Measurements from ENCODE around the gene DOCK1.

DOCK1 gene

DNA sequence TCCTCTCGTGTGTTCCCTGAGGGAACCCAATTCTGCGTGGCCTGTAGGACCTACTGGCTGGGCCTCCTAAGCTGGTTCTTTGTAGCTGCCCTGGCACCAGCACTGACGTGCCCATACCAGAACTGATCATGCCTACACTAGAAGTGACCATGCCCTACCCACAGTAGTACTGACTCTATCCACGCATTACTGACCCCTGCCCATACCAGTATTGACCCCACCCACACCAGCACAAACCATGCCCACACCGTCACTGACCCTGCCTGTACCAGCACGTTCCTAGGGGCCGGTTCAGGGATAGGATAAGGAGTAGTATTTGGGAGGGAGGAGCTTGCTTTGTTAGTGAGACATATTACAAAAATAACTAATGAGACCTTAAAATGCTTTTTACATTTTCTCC is 88.0 kb downstream of the DOCK1 start:
- no peak overlapping the region for H3K27ac ChIP-seq
- TF ChIP-seq, protein P1, sequence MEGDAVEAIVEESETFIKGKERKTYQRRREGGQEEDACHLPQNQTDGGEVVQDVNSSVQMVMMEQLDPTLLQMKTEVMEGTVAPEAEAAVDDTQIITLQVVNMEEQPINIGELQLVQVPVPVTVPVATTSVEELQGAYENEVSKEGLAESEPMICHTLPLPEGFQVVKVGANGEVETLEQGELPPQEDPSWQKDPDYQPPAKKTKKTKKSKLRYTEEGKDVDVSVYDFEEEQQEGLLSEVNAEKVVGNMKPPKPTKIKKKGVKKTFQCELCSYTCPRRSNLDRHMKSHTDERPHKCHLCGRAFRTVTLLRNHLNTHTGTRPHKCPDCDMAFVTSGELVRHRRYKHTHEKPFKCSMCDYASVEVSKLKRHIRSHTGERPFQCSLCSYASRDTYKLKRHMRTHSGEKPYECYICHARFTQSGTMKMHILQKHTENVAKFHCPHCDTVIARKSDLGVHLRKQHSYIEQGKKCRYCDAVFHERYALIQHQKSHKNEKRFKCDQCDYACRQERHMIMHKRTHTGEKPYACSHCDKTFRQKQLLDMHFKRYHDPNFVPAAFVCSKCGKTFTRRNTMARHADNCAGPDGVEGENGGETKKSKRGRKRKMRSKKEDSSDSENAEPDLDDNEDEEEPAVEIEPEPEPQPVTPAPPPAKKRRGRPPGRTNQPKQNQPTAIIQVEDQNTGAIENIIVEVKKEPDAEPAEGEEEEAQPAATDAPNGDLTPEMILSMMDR (IDR thresholded peaks at IDR 0.05) = no peak
- no peak for TF ChIP-seq ZFX (IDR thresholded peaks at IDR 0.05; ENCODE audit: borderline replicate concordance)

DNA sequence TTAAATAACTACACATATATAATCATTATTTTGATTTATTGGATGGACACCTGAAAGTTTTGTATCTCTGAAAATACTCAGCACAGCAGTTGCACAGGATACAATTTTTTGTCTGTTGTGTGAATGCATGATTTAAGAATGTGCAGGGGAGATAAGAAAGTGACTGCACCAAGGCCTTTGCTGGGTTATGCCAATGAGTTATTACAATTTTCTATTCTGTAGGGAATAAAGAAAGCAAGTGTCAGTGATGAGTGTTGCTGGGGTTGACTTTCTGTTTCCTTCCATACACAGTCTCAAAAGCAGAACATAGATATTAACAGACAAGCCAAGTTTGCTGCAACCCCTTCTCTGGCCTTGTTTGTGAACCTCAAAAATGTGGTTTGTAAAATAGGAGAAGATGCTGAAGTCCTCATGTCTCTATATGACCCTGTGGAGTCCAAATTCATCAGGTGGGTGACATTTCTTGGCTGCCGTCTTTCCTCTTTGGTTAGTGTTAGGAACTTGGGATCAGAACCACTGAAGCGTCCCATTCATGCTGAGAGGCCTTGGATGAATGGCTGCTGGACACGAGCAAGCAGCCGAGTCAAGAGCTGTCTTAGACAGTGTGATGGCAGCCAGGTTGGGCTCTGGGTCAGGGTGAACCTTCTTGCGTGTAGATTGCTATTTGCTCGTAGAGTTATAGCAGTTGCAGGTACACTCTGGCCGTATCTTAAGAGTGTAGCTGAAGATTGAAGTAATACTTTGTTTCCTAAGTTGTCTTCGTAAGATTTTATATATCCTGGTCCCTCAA is 92.8 kb downstream of the DOCK1 start:
- no peak overlapping the region for H3K27ac ChIP-seq
- TF ChIP-seq, protein P1 (IDR thresholded peaks at IDR 0.05) = no peak
- no peak for TF ChIP-seq ZFX (IDR thresholded peaks at IDR 0.05; ENCODE audit: borderline replicate concordance)

DNA sequence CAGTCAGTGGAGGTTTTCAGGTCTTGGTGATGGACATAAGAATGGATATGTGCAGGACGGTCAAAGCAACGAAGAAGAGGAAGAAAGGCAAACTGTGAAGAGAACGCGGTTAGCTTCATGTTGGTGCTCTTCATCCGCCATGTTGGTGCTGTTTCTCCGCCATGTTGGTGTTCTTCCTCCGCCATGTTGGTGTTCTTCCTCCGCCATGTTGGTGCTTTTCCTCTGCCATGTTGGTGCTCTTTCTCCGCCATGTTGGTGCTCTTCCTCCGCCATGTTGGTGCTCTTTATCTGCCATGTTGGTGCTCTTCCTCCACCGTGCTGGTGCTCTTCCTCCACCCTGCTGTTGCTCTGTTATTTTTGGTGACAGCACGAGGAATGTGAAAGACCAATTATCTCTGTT is 95.4 kb downstream of the DOCK1 start:
- TF ChIP-seq, protein P1 (IDR thresholded peaks at IDR 0.05) = no peak
- TF ChIP-seq ZFX (IDR thresholded peaks at IDR 0.05; ENCODE audit: borderline replicate concordance) = no peak
- no peak overlapping the region for H3K27ac ChIP-seq

DNA sequence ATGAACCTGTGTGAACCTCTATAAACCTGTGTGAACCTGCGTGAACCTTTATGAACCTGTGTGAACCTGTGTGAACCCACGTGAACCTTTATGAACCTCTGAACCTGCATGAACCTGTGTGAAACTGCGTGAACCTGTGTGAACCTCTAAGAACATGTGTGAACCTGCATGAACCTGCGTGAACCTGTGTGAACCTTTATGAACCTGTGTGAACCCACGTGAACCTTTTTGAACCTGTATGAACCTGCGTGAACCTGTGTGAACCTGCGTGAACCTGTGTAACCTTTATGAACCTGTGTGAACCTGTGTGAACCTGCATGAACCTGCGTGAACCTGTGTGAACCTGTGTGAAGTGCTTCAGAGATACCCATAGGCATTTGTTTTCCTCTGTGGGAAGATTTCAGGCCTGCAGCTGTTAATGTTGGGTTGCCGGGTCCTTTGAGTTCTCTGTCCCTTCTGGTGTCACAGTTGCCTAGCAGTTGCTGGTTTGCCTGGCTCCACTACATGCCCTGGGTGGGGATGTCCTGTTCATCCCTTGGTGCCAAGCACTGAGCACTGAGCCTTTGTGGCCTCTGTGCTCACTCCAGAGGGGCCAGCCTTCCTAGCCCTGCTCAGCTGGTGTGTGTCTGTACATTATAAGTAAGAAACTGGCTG is 97.9 kb downstream of the DOCK1 start:
- TF ChIP-seq, protein P1 (IDR thresholded peaks at IDR 0.05) = no peak
- TF ChIP-seq ZFX (IDR thresholded peaks at IDR 0.05; ENCODE audit: borderline replicate concordance) = no peak
- no peak overlapping the region for H3K27ac ChIP-seq

DNA sequence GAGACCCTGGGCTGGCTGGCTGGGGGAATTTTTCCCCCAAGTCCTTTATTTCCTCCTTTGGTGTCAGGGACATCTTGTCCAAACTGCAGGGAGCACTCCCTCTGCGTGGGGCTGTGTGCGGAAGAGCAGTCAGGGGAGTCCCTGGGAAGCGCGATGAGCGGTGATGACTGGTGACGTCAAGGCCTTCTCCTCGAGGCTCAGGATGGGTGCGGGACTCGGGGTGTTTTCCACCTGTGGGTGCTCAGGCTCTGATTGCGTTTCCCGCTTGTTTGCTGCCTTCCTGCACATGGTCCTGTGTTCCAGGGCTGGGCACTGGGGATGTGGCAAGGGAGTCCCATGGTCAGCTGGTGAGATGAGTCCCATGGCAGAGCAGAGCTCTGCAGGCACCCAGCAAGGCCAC is 101.2 kb downstream of the DOCK1 start:
- TF ChIP-seq ZFX (IDR thresholded peaks at IDR 0.05; ENCODE audit: borderline replicate concordance) = no peak
- TF ChIP-seq, protein P1 (IDR thresholded peaks at IDR 0.05) = no peak
- no peak overlapping the region for H3K27ac ChIP-seq

DNA sequence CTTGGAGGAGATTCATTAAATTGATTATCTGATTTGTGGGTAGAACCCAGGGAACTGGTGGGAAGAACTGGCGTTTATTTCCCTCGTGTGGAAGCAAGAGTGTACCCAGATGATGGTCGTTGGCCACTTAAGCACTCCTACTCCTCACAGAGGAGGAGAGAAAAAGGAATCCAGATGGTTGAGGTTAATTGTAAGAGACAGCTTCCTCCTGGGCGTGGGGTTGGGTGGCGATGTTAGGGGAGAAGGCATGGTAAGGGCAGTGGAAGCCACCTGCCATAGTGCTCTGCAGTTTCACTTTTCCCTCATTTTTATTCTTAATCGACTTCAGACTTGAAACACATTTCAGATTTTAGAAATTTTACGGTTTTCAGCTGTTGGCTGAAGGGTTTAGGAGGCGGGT is 104.1 kb downstream of the DOCK1 start:
- no peak for TF ChIP-seq ZFX (IDR thresholded peaks at IDR 0.05; ENCODE audit: borderline replicate concordance)
- TF ChIP-seq, protein P1 (IDR thresholded peaks at IDR 0.05) = no peak

DNA sequence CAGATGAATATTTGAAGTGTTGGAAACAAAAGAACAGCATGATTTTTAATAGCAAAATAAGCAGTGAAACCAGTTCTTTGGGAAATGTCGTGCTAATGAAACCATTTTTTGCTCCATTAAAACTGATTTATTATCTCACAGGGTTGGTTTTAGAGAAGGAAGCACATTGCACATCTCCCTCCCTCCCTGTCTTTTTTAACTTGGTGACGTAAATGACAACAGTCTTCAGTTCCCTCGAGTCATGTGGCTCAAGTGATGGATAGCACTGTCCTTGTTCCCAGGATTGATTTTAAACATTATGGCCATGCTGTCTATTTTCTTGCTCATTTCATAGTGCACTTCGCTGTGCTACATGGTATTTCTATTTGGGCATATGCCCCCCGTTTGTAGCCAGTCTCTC is 105.9 kb downstream of the DOCK1 start:
- TF ChIP-seq, protein P1 (IDR thresholded peaks at IDR 0.05) = no peak
- TF ChIP-seq ZFX (IDR thresholded peaks at IDR 0.05; ENCODE audit: borderline replicate concordance) = no peak
- H3K27ac ChIP-seq = no peak overlapping the region

More for the DNA sequence above, 104.1 kb downstream of the DOCK1 start:
- H3K27ac ChIP-seq = no peak overlapping the region

Measured in 22Rv1 (cell line).